Natural killer cell (primary cell): ENCODE results near the gene GPC5. TPM values are rescaled to one million over a fixed set of nuclear protein-coding genes. Genes with fewer than 3 reads are reported as not detected.

ENCODE experiments used
- ATAC-seq, 3 donors: fragments of 150-1000 bp in 2 of 3; fragments of 200-7000 bp in 1 of 3; cut with Tn5 transposase; 1 replicate in 1 of 3; 2 replicates in 2 of 3; pipeline ENCODE4 v1.10.0; 2021; ENCODE audit warnings: mild to moderate bottlenecking in 2 of 3, moderate library complexity in 2 of 3
- DNase-seq, 2 donors: peaks; one replicate each; pipeline versions ENCODE4 v3.0.0 to v3.0.0-alpha.2; 2013 to 2021; ENCODE audit warnings: mixed read lengths in 1 of 2
- H3K27ac ChIP-seq: one replicate; pipeline ENCODE4 v1.5.1; 2013; ENCODE audit warnings: mild to moderate bottlenecking, low read length
- H3K27me3 ChIP-seq: one replicate; pipeline ENCODE4 v1.6.1; 2013; ENCODE audit warnings: low read length; ENCODE audit not compliant: control insufficient read depth, insufficient read depth
- H3K36me3 ChIP-seq: one replicate; pipeline ENCODE4 v1.6.1; 2013; ENCODE audit warnings: low read length; ENCODE audit not compliant: control insufficient read depth, insufficient read depth
- H3K4me1 ChIP-seq: one replicate; pipeline ENCODE4 v1.6.1; 2013; ENCODE audit warnings: low read length; ENCODE audit not compliant: control insufficient read depth, insufficient read depth
- H3K4me3 ChIP-seq: one replicate; pipeline ENCODE4 v1.5.1; 2013; ENCODE audit warnings: low read length
- H3K9me3 ChIP-seq: one replicate; pipeline ENCODE4 v1.6.1; 2013; ENCODE audit warnings: low read length; ENCODE audit not compliant: control insufficient read depth, insufficient read depth
- H3K27ac Mint-ChIP-seq, 2 donors: one replicate each; pipeline ENCODE4 v1.8.0; 2022; ENCODE audit warnings: mild to moderate bottlenecking in 2 of 2, mixed read lengths in 2 of 2, moderate library complexity in 1 of 2
- H3K27me3 Mint-ChIP-seq, 2 donors: one replicate each; pipeline ENCODE4 v1.8.0; 2022; ENCODE audit warnings: low read depth in 2 of 2, mixed read lengths in 2 of 2
- H3K36me3 Mint-ChIP-seq: one replicate; pipeline ENCODE4 v1.8.0; 2022; ENCODE audit warnings: mixed read lengths
- H3K4me1 Mint-ChIP-seq, 2 donors: one replicate each; pipeline ENCODE4 v1.8.0; 2022; ENCODE audit warnings: mixed read lengths in 2 of 2
- H3K4me3 Mint-ChIP-seq: one replicate; pipeline ENCODE4 v1.8.0; 2022; ENCODE audit warnings: mild to moderate bottlenecking, moderate library complexity, mixed read lengths
- H3K9me3 Mint-ChIP-seq, 2 donors: one replicate each; pipeline ENCODE4 v1.8.0; 2022; ENCODE audit warnings: mixed read lengths in 2 of 2
- CTCF ChIP-seq: fragments of 200-600 bp; IDR thresholded peaks from one replicate; pipeline ENCODE4 v1.8.0; 2022; ENCODE audit warnings: antibody characterized with exemption
- WGBS: methylation state at CpG from one replicate; pipeline ENCODE4 v1.1.7; 2013; ENCODE audit warnings: missing lambda C conversion rate; ENCODE audit not compliant: insufficient coverage; 5-methylcytosine and 5-hydroxymethylcytosine counted together
- intact Hi-C: fragments of 100-400 bp; cut with micrococcal nuclease; formaldehyde crosslinking; loops from one replicate; pipeline ENCODE4 v1.14.2; 2022
- total RNA-seq, 4 donors: library from RNA; stranded (reverse); fragments of 120-200 nt in 1 of 4; gene quantifications; one replicate each; pipeline versions ENCODE4 v1.2.3 to v1.2.4, GENCODE V29; 2013 to 2022

Gene GPC5
- total RNA-seq, 3 donors from 2014 or later (not counting 1 experiment from before 2014, with no cell fraction given): not detected

DNA sequence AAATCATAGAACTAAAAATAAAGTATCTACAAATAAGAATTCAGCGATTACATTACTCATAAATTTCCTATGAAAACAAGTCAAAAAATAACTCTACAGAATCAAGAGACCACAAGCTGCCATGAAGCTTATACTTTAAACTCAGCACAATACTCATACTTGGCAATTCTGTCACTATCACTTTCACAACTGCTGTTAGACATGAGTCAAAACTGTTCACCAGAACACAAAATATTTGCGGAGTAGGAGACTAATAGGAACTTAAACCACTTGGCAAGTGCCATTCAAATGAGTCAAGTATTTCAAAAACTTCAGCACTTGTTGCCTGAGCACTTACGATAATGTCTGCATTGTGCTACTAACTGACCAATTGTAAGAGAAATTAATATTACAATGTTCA, 1440.4 kb downstream of the GPC5 start:
- Histone ChIP-seq H3K36me3 (no peaks in the 10 kb centered on the region), H3K27ac (no peak overlapping the region), H3K27me3 (no peaks in the 10 kb centered on the region), H3K4me1 (no peaks in the 10 kb centered on the region), H3K4me3 (no peak overlapping the region), H3K9me3 (no peaks in the 10 kb centered on the region)
- TF ChIP-seq CTCF: no peak
- H3K9me3 Mint-ChIP-seq: peaks cover 12 to 19% of the 10 kb centered on the region in 2 donors
- DNase-seq (no peak), ATAC-seq (no peak)
- 89% methylated on average over 2 of the region's 3 CpGs for WGBS
- H3K27ac Mint-ChIP-seq: no peak overlapping the region
- H3K36me3 Mint-ChIP-seq: peaks cover 6% of the 10 kb centered on the region
- H3K4me1 Mint-ChIP-seq: no peaks in the 10 kb centered on the region
- intact Hi-C loops: no loop called here
- no peak overlapping the region for H3K4me3 Mint-ChIP-seq
- H3K27me3 Mint-ChIP-seq: no peaks in the 10 kb centered on the region

GRCh38 chr13:92842145-92842544, 1443.7 kb downstream of the GPC5 start:
- ATAC-seq (no peak), DNase-seq (no peak)
- Histone ChIP-seq H3K4me1 (no peaks in the 10 kb centered on the region), H3K9me3 (no peaks in the 10 kb centered on the region), H3K27me3 (no peaks in the 10 kb centered on the region), H3K4me3 (no peak overlapping the region), H3K36me3 (no peaks in the 10 kb centered on the region), H3K27ac (no peak overlapping the region)
- Mint-ChIP-seq H3K36me3 (peaks cover 2% of the 10 kb centered on the region), H3K9me3 (peaks cover 15 to 16% of the 10 kb centered on the region in 2 donors), H3K4me3 (no peak overlapping the region), H3K4me1 (no peaks in the 10 kb centered on the region), H3K27me3 (no peaks in the 10 kb centered on the region), H3K27ac (no peak overlapping the region)
- WGBS: 86% methylated on average over 2 of the region's 2 CpGs
- intact Hi-C loops: no loop called here
- no peak for TF ChIP-seq CTCF

DNA sequence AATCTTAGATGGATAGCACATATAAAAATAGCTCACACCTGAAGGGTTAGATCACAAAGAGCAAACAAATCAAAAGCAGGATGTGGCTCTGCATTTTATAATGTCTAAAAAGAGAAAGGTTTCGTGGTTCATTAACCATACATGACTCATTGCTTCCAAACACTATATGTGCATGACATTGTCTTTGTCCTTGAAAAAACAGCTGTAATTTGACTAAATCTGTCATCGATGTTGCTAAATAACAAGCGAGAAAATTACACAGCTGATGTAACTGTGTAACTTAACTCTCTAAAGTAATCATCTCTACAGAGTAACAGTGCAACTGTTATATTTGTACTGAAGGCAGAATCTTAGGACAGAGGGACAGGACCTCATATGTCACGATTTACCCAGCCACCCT, 1445.1 kb downstream of the GPC5 start:
- H3K36me3 Mint-ChIP-seq: no peaks in the 10 kb centered on the region
- Histone ChIP-seq H3K27me3 (no peaks in the 10 kb centered on the region), H3K36me3 (no peaks in the 10 kb centered on the region), H3K9me3 (no peaks in the 10 kb centered on the region), H3K4me3 (no peak overlapping the region), H3K27ac (no peak overlapping the region), H3K4me1 (no peaks in the 10 kb centered on the region)
- 73% methylated on average over 4 of the region's 4 CpGs for WGBS
- no peak overlapping the region for H3K27ac Mint-ChIP-seq
- no peak for DNase-seq
- no peak for ATAC-seq
- no peaks in the 10 kb centered on the region for H3K4me1 Mint-ChIP-seq
- H3K9me3 Mint-ChIP-seq: peaks cover 15 to 18% of the 10 kb centered on the region in 2 donors
- no peak for TF ChIP-seq CTCF
- no peak overlapping the region for H3K4me3 Mint-ChIP-seq
- H3K27me3 Mint-ChIP-seq: no peaks in the 10 kb centered on the region
- intact Hi-C loops: no loop called here

- DNase-seq (no peak), ATAC-seq (no peak)
- H3K27ac Mint-ChIP-seq: no peak overlapping the region
- H3K4me1 Mint-ChIP-seq: no peaks in the 10 kb centered on the region
- intact Hi-C loops: no loop called here
- H3K4me3 Mint-ChIP-seq: no peak overlapping the region
- H3K9me3 Mint-ChIP-seq: peaks cover 9 to 10% of the 10 kb centered on the region in 2 donors
- no peaks in the 10 kb centered on the region for H3K27me3 ChIP-seq
- no peak overlapping the region for H3K27ac ChIP-seq
- no peak for TF ChIP-seq CTCF
- H3K27me3 Mint-ChIP-seq: no peaks in the 10 kb centered on the region
- H3K36me3 ChIP-seq: no peaks in the 10 kb centered on the region
- H3K4me1 ChIP-seq: no peaks in the 10 kb centered on the region
- peaks cover 5% of the 10 kb centered on the region for H3K9me3 ChIP-seq
- H3K4me3 ChIP-seq: no peak overlapping the region
- H3K36me3 Mint-ChIP-seq: no peaks in the 10 kb centered on the region
These were observed 1451.0 kb downstream of the GPC5 start for GRCh38 chr13:92849381-92849780.
